Liver (tissue), 9 donors: ENCODE measurements around the gene PHF11. TPM values are rescaled to one million over a fixed set of nuclear protein-coding genes. Genes with fewer than 3 reads are reported as not detected.

Experiments used
- DNase-seq: peaks from one replicate; pipeline ENCODE4 v3.0.0-alpha.2; 2017; ENCODE audit warnings: low spot score
- H3K27ac ChIP-seq, 2 donors: one replicate each; pipeline ENCODE4 v1.7.0; 2013; ENCODE audit warnings: inconsistent platforms in 2 of 2, low read length in 2 of 2, control low read depth in 1 of 2, low read depth in 1 of 2, mild to moderate bottlenecking in 1 of 2
- H3K27me3 ChIP-seq, 4 donors: one replicate each; pipeline versions ENCODE4 v1.6.1 to v1.7.0; 2013; ENCODE audit warnings: low read length in 3 of 4, inconsistent platforms in 1 of 4, mild to moderate bottlenecking in 1 of 4, moderate library complexity in 1 of 4; ENCODE audit not compliant: control insufficient read depth in 4 of 4, insufficient read depth in 4 of 4
- H3K36me3 ChIP-seq, 4 donors: one replicate each; pipeline versions ENCODE4 v1.6.1 to v1.7.0; 2013; ENCODE audit warnings: low read length in 3 of 4, mild to moderate bottlenecking in 3 of 4, low read depth in 1 of 4, moderate library complexity in 1 of 4; ENCODE audit not compliant: control insufficient read depth in 4 of 4, insufficient read depth in 3 of 4
- H3K4me1 ChIP-seq, 4 donors: one replicate each; pipeline versions ENCODE4 v1.6.1 to v1.7.0; 2013; ENCODE audit warnings: low read length in 3 of 4, mild to moderate bottlenecking in 3 of 4, moderate library complexity in 1 of 4; ENCODE audit not compliant: control insufficient read depth in 4 of 4, insufficient read depth in 4 of 4
- H3K4me3 ChIP-seq, 3 donors: one replicate each; pipeline versions ENCODE4 v1.6.1 to v1.7.0; 2013; ENCODE audit warnings: low read length in 3 of 3, control low read depth in 1 of 3, low read depth in 1 of 3, mild to moderate bottlenecking in 1 of 3
- H3K9ac ChIP-seq, 2 donors: one replicate each; pipeline ENCODE4 v1.7.0; 2013; ENCODE audit warnings: low read length in 2 of 2, mild to moderate bottlenecking in 2 of 2, moderate library complexity in 2 of 2, control low read depth in 1 of 2, low read depth in 1 of 2
- H3K9me3 ChIP-seq, 4 donors: one replicate each; pipeline versions ENCODE4 v1.6.1 to v1.7.0; 2013; ENCODE audit warnings: low read length in 3 of 4; ENCODE audit not compliant: control insufficient read depth in 4 of 4
- YY1 ChIP-seq: IDR thresholded peaks from 2 replicates; pipeline ENCODE4 v1.6.1; 2016; ENCODE audit warnings: antibody characterized with exemption, mild to moderate bottlenecking
- WGBS: extraction: QIAGEN DNeasy Blood & Tissue Kit; methylation state at CpG from one replicate; pipeline ENCODE4 v1.1.7; 2013; 5-methylcytosine and 5-hydroxymethylcytosine counted together
- polyA plus RNA-seq, 2 donors: library from polyadenylated mRNA; stranded (reverse) in 1 of 2; unstranded in 1 of 2; fragments of 200-250 nt in 1 of 2; fragments of >200 nt in 1 of 2; fragmentation: Nextera tagmentation in 1 of 2; extraction: Ambion mirVana in 1 of 2; gene quantifications; one replicate each; pipeline versions ENCODE4 v1.2.1 to v1.2.3, GENCODE V29; 2013 to 2015
- total RNA-seq, 2 donors: library from RNA; depleted of rRNA; stranded (reverse); fragments of >200 nt; gene quantifications; one replicate each; pipeline ENCODE4 v1.2.3, GENCODE V29; 2014
- donor health status: healthy.
- donor health status: healthy.
- donor health status: healthy.
- donor health status: healthy.
- donor health status: healthy.

The PHF11 gene
- total and polyA plus RNA-seq, 4 donors: 8.6 to 16.1 (median 11.5) TPM

- Histone ChIP-seq H3K4me1 (no peaks in the 10 kb centered on the region), H3K27ac (no peak overlapping the region), H3K27me3 (no peaks in the 10 kb centered on the region), H3K4me3 (no peak overlapping the region), H3K9ac (no peak overlapping the region), H3K36me3 (peaks cover 0 to 2% (median under 1%) of the 10 kb centered on the region in 4 donors), H3K9me3 (no peaks in the 10 kb centered on the region)
- no peak for DNase-seq
- TF ChIP-seq YY1: no peak
- WGBS: 95% methylated on average over 8 of the region's 8 CpGs
Observed at GRCh38 chr13:49571299-49572240, 75.8 kb downstream of the PHF11 start.

Other genes starting within 250 kb of the PHF11 start
- gene CDADC1, start 248.0 kb upstream of the PHF11 start, total RNA-seq: 1 to 10 TPM; 3.2 to 5.9 TPM
- 1 to 10 TPM; 3.0 to 6.1 TPM for gene CDADC1, start 248.0 kb upstream of the PHF11 start, polyA plus RNA-seq
- 1 to 10 TPM; 2.3 to 5.1 TPM for gene CAB39L, start 51.9 kb upstream of the PHF11 start, total RNA-seq
- gene CAB39L, start 51.9 kb upstream of the PHF11 start, polyA plus RNA-seq: 1 to 10 TPM; 1.8 to 1.9 TPM
- gene SETDB2, start 51.7 kb upstream of the PHF11 start, total RNA-seq: 1 to 10 TPM; 6.2 TPM
- gene SETDB2, start 51.7 kb upstream of the PHF11 start, polyA plus RNA-seq: 1 to 10 TPM; 1.9 to 3.5 TPM
- 1 to 10 TPM; 7.2 to 9.0 TPM for gene RCBTB1, start 89.6 kb downstream of the PHF11 start, total RNA-seq
- gene RCBTB1, start 89.6 kb downstream of the PHF11 start, polyA plus RNA-seq: 1 to 10 TPM; 3.9 to 5.7 TPM
- 1 to 10 TPM in 1 of 2 donors, under 1 TPM in 1; 0.75 to 1.5 TPM for gene ARL11, start 132.6 kb downstream of the PHF11 start, total RNA-seq
- gene ARL11, start 132.6 kb downstream of the PHF11 start, polyA plus RNA-seq: under 1 TPM; 0.11 to 0.43 TPM
- gene EBPL, start 195.5 kb downstream of the PHF11 start, total RNA-seq: 10 to 100 TPM; 44.3 to 48.0 TPM
- gene EBPL, start 195.5 kb downstream of the PHF11 start, polyA plus RNA-seq: 100 to 1,000 TPM in 1 of 2 donors, 10 to 100 TPM in 1; 53.5 to 122 TPM